Neuron (in vitro differentiated cells): ENCODE measurements around the gene FGF22.

ENCODE experiments used
- H2AFZ ChIP-seq: one replicate; pipeline ENCODE4 v1.6.1; 2013; ENCODE audit warnings: low read depth, mild to moderate bottlenecking, inconsistent platforms, low read length, moderate library complexity
- H3K27me3 ChIP-seq: one replicate; pipeline ENCODE4 v1.6.1; 2013; ENCODE audit warnings: low read length; ENCODE audit not compliant: insufficient read depth
- H3K36me3 ChIP-seq: one replicate; pipeline ENCODE4 v1.6.1; 2013; ENCODE audit warnings: low read length; ENCODE audit not compliant: insufficient read depth
- H3K4me1 ChIP-seq: one replicate; pipeline ENCODE4 v1.6.1; 2013; ENCODE audit warnings: low read length; ENCODE audit not compliant: insufficient read depth
- H3K4me3 ChIP-seq: 2 replicates; pipeline ENCODE4 v1.5.1; 2013; ENCODE audit warnings: mild to moderate bottlenecking, low read length, moderate library complexity
- H3K9me3 ChIP-seq: one replicate; pipeline ENCODE4 v1.6.1; 2013; ENCODE audit warnings: low read length

FGF22 gene

GRCh38 chr19:681029-682019, 41.6 kb downstream of the FGF22 start:
- H3K4me1 ChIP-seq = peaks cover 3% of the 10 kb centered on the region
- peak overlapping the region; percentile 68 for H3K4me3 ChIP-seq
- no peaks in the 10 kb centered on the region for H3K36me3 ChIP-seq
- peak overlapping the region; percentile 70 for H2AFZ ChIP-seq
- no peaks in the 10 kb centered on the region for H3K9me3 ChIP-seq
- peaks cover 4% of the 10 kb centered on the region for H3K27me3 ChIP-seq

GRCh38 chr19:682678-683320, 43.1 kb downstream of the FGF22 start:
- no peak overlapping the region for H2AFZ ChIP-seq
- no peaks in the 10 kb centered on the region for H3K36me3 ChIP-seq
- H3K4me3 ChIP-seq = no peak overlapping the region
- no peaks in the 10 kb centered on the region for H3K27me3 ChIP-seq
- H3K4me1 ChIP-seq = peaks cover 3% of the 10 kb centered on the region
- no peaks in the 10 kb centered on the region for H3K9me3 ChIP-seq

- Histone ChIP-seq H3K4me1 (no peaks in the 10 kb centered on the region), H2AFZ (no peak overlapping the region), H3K27me3 (no peaks in the 10 kb centered on the region)
Measured at GRCh38 chr19:685454-685931, 45.8 kb downstream of the FGF22 start.

GRCh38 chr19:686589-687297, 47.1 kb downstream of the FGF22 start:
- no peak overlapping the region for H3K4me3 ChIP-seq
- H2AFZ ChIP-seq = no peak overlapping the region
- no peaks in the 10 kb centered on the region for H3K27me3 ChIP-seq
- no peaks in the 10 kb centered on the region for H3K36me3 ChIP-seq
- H3K4me1 ChIP-seq = no peaks in the 10 kb centered on the region
- peaks cover 11% of the 10 kb centered on the region for H3K9me3 ChIP-seq

More at GRCh38 chr19:685454-685931, 45.8 kb downstream of the FGF22 start:
- Histone ChIP-seq H3K36me3 (no peaks in the 10 kb centered on the region), H3K4me3 (no peak overlapping the region), H3K9me3 (peaks cover 8% of the 10 kb centered on the region)

- no peak overlapping the region for H2AFZ ChIP-seq
Measured at GRCh38 chr19:687569-688166, 48.0 kb downstream of the FGF22 start.

GRCh38 chr19:688214-688613, 48.5 kb downstream of the FGF22 start:
- no peaks in the 10 kb centered on the region for H3K4me1 ChIP-seq
- H3K9me3 ChIP-seq = peaks cover 11% of the 10 kb centered on the region
- no peak overlapping the region for H3K4me3 ChIP-seq
- no peak overlapping the region for H2AFZ ChIP-seq
- H3K36me3 ChIP-seq = no peaks in the 10 kb centered on the region
- H3K27me3 ChIP-seq = no peaks in the 10 kb centered on the region

More at GRCh38 chr19:687569-688166, 48.0 kb downstream of the FGF22 start:
- H3K4me3 ChIP-seq = no peak overlapping the region
- no peaks in the 10 kb centered on the region for H3K27me3 ChIP-seq
- H3K36me3 ChIP-seq = no peaks in the 10 kb centered on the region
- peaks cover 11% of the 10 kb centered on the region for H3K9me3 ChIP-seq
- no peaks in the 10 kb centered on the region for H3K4me1 ChIP-seq

- Histone ChIP-seq H3K9me3 (peaks cover 11% of the 10 kb centered on the region), H3K27me3 (no peaks in the 10 kb centered on the region), H3K4me1 (no peaks in the 10 kb centered on the region), H3K4me3 (no peak overlapping the region), H2AFZ (no peak overlapping the region), H3K36me3 (no peaks in the 10 kb centered on the region)
Measured at GRCh38 chr19:688992-689391, 49.3 kb downstream of the FGF22 start.

GRCh38 chr19:690203-690602, 50.5 kb downstream of the FGF22 start:
- no peak overlapping the region for H3K4me3 ChIP-seq
- H3K4me1 ChIP-seq = peaks cover 1% of the 10 kb centered on the region
- no peaks in the 10 kb centered on the region for H3K36me3 ChIP-seq
- no peak overlapping the region for H2AFZ ChIP-seq
- H3K27me3 ChIP-seq = peaks cover 6% of the 10 kb centered on the region
- peaks cover 11% of the 10 kb centered on the region for H3K9me3 ChIP-seq
